Activated T-cell treated with anti-CD3 and anti-CD28 coated beads for 24 hours (primary cell): ENCODE data around the gene SLC9B2.

Experiments used
- DNase-seq: peaks from one replicate; pipeline ENCODE4 v3.0.0-alpha.2; 2020; ENCODE audit warnings: low read depth

SLC9B2 gene

DNA sequence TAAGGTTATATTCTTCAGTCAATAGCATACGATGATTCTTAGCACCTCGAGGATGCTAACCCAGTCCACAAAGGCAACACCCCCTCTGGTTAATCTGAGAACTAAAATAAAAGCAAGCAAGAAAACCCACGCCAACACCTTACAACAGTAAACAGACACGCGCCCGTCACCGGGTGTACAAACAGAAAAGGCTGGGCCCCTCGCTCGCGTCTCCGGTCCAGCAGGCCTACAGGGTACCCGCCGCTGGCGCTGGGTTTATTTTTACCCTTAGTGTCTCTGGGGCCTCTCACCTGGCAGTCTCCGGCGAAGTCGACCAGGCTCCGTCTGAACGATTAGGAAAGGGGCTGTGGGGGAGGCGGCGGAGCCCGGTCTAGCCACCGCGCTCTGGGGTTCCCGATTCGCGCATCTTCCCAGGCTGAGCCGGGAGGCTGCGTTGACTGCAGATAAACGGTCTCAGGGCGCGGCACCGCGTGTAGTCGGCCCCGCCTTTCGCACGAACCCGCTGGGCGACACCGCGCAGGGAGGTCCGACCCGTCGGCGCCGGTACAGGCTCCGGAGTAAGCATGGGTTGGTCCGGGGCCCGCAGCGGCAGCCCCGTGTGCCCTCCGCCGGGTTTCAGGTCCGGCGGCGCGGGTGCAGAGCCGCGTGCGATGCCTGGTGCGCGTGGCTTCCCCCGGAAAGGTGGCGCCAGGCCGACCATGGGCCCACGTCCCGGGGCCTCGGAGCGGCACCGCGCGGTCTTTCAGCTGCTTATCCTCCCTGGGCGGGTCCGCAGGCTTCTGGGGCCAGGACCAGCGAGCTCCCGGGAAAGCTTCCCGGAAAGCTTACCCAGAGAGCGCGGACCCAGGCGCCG is 441 bp downstream of the SLC9B2 start:
- DNase-seq: peak; percentile 42

- no peak for DNase-seq
These were observed 1.1 kb downstream of the SLC9B2 start for GRCh38 chr4:103075435-103075893.

DNA sequence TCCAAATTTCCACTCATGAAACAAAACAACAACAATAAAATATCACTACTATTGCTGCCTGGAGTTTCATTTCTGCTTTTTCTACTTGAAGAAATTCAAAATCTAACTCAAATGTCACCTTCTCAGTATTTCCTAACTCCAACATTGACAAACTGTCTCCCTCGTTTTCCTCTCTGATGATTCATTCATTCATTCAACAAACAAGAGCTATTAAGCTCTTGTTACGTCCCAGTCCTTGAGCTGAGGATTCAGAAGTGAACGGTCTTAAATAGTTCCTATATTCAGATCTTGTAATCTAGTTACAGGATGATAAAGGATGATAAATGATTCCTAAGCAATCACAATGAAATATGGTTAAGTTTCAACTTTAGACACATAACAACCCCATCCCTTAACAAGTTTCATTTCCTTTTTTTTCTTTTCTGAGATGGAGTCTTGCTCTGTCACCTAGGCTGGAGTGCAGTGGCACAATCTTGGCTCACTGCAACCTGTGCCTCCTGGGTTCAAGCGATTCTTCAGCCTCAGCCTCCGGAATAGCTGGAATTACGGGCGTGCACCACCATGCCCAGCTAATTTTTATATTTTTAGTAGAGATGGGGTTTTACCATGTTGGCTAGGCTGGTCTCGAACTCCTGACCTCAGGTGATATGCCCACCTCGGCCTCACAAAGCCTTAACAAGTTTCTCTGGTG is 1.7 kb downstream of the SLC9B2 start:
- no peak for DNase-seq

GRCh38 chr4:103073792-103074438 is 2.6 kb downstream of the SLC9B2 start:
- DNase-seq: no peak

GRCh38 chr4:103067841-103068547 is 8.6 kb downstream of the SLC9B2 start:
- no peak for DNase-seq

DNA sequence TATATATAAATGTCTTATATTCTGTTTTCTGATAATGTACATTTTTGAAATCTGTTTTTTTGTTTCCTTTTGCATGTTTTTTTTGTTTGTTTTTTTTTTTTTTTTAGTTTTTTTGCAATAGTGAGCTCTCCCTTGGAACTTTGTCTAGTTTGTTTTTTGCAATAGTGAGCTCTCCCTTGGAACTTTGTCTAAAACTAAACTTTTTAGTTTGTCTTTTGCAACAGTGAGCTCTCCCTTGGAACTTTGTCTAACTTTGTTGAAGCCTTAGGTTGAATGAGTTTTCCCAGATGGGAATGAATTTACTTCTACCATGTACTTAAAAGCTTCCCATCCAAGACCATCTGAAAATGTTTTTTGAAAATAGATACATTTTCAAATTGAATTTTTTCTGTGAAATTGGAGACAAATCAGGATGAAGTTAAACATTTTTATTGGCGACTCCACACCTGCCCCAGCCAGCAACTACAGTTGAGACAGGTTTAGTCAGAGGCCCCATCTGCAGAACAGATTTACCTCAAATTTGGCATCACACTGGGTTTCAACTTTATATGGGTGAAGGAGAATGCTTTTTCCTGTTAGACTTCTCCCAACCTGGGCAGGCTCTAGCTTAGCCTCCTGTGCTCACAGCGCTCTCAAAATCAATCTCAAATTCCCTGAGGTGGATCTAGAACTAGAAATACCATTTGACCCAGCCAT is 16.0 kb downstream of the SLC9B2 start:
- no peak for DNase-seq

- no peak for DNase-seq
These were observed 22.5 kb downstream of the SLC9B2 start for GRCh38 chr4:103054030-103054429.

GRCh38 chr4:103052779-103053178 is 23.8 kb downstream of the SLC9B2 start:
- DNase-seq: no peak

- no peak for DNase-seq
These were observed 24.4 kb downstream of the SLC9B2 start for GRCh38 chr4:103052145-103052544.

DNA sequence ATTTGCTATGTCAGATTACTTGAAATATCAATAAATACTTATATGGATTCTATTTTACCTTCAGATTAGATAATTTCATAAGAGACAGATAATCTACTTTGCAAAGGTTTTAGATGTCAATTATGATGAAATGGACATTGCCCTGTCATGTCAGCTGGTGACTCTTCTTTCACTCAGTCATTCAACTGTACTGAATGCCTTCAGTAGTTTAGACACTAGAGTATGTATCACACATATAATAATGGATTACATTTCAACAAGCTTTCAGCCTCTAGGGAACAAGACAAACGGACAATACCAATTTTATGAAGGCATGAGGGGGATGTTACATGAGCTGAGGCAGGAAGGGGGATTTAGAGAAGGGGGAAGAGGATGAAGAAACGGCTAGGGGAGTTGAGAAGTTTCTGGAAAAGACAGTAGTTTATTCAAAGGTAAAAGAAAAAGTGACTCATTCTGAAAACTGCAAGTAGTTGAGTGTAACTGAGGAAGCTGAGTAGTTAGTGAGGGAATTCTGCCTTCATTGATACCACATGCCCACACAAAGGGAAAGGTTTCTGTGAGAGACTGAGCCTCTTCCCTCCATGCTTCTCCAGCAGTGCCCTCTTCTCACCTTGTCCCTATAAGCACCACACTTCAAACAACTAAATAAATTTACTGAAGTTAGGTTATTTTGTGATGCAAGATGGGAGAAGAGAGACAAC is 25.7 kb downstream of the SLC9B2 start:
- DNase-seq: no peak

DNA sequence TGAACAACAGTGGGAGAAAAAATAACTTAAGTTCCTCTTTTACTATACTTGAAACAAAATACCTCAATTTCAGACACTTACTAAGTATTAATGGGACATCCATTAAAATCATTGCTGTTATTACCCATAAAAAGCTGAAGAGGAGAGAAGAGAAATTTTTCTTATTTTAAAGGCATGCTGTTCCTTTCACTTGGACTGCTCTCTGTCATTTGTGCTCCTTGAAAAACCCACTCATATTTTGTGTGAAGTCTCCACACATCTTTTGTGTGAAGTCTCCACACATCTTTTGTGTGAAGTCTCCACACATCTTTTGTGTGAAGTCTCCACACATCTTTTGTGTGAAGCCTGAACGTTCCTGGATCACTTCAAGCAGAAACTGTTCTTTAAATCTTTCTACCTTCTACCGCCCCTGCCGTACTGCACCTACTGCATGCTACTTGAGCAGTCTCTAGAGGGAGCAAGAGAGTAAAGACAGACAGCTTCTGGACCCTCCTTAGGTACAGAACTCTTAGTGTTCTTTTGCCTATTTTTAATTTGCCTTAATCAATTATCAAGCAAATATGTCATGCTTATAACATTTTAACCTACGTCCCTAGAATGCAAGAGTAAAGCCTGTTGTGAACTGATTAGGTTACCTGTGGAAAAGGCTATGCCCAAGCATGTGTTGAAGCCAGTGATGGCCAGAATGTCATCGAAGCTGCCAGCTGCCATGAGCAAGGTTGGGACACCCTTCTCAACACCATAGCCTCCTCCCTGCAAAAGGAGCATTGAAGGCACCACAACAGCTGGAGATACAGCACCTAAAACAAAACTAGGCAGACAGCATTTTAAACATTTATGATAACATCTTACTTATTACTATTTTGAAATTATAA is 29.9 kb downstream of the SLC9B2 start:
- peak; percentile 11 for DNase-seq

- no peak for DNase-seq
These were observed 32.4 kb downstream of the SLC9B2 start for GRCh38 chr4:103044183-103044582.

GRCh38 chr4:103036169-103036568 is 40.4 kb downstream of the SLC9B2 start:
- no peak for DNase-seq

DNA sequence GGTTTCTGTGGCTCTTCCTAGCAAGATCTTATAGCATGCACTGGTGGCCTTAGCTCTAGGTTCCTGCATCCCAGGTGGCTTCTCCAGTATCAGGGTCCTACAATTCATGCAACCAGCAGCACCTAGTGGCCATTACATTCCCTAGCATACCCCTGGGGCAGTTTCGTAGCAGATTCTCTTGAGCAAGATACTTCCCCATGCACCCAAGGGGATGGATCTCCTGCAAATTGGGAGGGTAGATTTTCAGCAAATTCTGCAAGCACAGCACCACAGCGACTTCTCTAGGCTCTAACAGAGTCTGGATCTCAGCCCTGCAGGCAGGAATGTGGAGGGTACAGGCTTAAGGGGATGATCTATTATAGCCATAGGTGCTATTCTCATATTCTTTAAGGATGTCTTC is 44.0 kb downstream of the SLC9B2 start:
- DNase-seq: no peak

DNA sequence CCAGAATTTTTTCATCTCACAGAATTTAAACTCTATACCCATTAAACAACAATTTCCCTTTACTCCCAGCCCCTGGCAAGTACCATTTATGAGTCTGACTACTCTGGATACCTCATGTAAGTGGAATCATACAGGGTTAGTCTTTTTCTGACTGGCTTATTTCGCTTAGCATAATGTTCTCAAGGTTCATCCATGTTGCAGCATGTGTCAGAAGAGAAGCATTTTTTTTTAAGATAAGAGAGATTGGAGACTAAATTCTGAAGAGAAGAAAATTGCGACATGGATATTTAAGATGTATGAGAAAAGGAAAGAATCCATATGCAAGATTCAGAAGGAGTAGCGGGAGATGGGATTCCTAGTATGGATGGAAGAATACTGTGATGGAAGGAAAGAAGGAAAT is 45.8 kb downstream of the SLC9B2 start:
- no peak for DNase-seq

GRCh38 chr4:103029300-103029699 is 47.3 kb downstream of the SLC9B2 start:
- DNase-seq: no peak

DNA sequence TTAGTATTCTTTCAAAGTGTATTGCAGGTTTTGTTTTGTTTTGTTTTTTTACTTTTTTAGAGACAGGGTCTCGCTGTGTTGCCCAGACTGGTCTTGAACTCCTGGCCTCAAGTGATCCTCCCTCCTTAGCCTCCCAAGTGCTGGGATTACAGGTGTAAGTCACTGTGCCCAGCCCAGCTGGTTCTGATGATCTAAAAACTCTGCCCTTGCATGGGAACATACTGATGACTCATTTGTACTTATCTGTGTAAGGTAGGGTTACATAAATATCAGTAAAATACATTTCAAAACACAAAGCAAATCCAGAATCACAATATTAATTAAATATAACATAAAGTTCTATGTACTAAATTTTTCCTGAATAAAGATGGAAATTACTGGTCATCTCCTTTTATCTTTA is 49.7 kb downstream of the SLC9B2 start:
- no peak for DNase-seq

GRCh38 chr4:103024996-103025395 is 51.6 kb downstream of the SLC9B2 start:
- no peak for DNase-seq

DNA sequence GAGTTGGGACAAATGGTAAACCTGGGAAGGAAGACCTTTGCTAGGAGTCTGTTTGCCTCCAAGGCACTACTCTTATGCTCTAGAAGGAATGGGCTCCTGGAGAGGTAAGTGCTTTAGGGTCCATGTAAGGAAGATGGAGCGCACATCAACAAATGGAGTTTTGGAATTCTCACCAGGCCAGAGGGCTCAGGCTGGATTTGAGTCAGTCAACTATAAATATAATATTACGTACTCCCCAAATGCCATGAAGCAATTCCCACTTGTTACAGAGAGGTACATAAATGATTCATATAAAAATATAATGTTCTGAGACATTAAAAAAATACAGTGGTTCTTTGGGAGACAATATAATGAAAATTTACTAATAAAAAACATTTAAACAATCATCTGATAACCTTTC is 55.4 kb downstream of the SLC9B2 start:
- no peak for DNase-seq
